ENCODE measurements around the gene SLC6A7. TPM values are rescaled to one million over a fixed set of nuclear protein-coding genes. Genes with fewer than 3 reads are reported as not detected.

Gene SLC6A7
- total and polyA plus RNA-seq, 9 donors, result 0.02 TPM; not detected in 8

DNA sequence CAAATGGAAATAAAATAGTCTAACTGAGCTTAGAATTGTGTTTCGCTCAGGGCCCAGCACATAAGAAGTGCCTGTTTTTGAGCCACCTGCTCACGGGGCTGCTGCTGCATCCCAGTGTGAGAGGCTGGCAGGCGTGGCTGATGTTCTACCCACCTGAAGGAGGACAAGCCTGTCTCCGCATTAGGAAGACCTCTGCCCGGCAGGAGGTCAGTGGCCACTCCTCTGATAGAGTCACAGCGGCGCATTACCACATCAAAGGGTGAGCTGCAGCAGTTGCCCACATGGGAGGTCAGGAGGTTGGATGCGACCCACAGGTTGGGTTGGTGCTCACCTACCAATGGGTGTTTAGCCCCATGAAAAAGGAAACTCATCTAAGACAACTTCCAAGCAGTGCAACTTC is 3.7 kb upstream of the SLC6A7 start:
- DNase-seq, result no peak
- H3K9me3 ChIP-seq, result no peaks in the 10 kb centered on the region
- TF ChIP-seq POLR2A (IDR thresholded peaks at IDR 0.05), result no peak
- no peak for TF ChIP-seq EP300 (IDR thresholded peaks at IDR 0.05)
- TF ChIP-seq, protein P1, sequence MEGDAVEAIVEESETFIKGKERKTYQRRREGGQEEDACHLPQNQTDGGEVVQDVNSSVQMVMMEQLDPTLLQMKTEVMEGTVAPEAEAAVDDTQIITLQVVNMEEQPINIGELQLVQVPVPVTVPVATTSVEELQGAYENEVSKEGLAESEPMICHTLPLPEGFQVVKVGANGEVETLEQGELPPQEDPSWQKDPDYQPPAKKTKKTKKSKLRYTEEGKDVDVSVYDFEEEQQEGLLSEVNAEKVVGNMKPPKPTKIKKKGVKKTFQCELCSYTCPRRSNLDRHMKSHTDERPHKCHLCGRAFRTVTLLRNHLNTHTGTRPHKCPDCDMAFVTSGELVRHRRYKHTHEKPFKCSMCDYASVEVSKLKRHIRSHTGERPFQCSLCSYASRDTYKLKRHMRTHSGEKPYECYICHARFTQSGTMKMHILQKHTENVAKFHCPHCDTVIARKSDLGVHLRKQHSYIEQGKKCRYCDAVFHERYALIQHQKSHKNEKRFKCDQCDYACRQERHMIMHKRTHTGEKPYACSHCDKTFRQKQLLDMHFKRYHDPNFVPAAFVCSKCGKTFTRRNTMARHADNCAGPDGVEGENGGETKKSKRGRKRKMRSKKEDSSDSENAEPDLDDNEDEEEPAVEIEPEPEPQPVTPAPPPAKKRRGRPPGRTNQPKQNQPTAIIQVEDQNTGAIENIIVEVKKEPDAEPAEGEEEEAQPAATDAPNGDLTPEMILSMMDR (IDR thresholded peaks at IDR 0.05), result no peak
- H3K27me3 ChIP-seq, result no peaks in the 10 kb centered on the region
- intact Hi-C loops (cut with DNase I), result no loop called here
- no peak overlapping the region for H3K27ac ChIP-seq
- WGBS, 3 donors, result 91 to 96% (median 95%) methylated on average over 8 of the region's 8 CpGs
- H3K36me3 ChIP-seq, result no peaks in the 10 kb centered on the region
- H3K4me1 ChIP-seq (ENCODE audit: insufficient read depth), result no peaks in the 10 kb centered on the region
- H3K4me3 ChIP-seq, result no peak overlapping the region

DNA sequence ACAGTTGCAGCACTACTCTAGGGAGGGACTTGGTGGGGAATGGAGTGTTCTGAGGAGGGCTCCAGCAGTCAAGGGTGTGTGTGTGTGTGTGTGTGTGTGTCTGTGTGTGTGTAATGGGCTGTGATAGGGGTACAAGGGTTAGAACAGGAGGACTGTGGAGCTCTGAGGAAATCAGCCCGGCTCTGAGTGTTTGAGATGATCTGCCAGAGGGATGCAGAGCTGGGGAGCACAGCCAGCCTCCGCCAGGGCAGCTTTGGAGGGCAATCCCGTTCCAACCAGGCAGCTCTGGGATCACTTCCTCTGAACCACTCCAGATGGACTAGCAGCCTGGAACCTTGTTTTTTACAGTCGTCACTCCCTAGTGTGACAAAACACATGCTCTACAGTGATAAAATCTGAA is 3.0 kb upstream of the SLC6A7 start:
- no peaks in the 10 kb centered on the region for H3K27me3 ChIP-seq
- intact Hi-C loops (cut with DNase I), result no loop called here
- TF ChIP-seq, protein P1 (IDR thresholded peaks at IDR 0.05), result no peak
- TF ChIP-seq POLR2A (IDR thresholded peaks at IDR 0.05) (no peak), EP300 (IDR thresholded peaks at IDR 0.05) (no peak)
- no peak overlapping the region for H3K27ac ChIP-seq
- H3K4me3 ChIP-seq, result no peak overlapping the region
- no peaks in the 10 kb centered on the region for H3K36me3 ChIP-seq
- WGBS, 3 donors, result 56 to 65% (median 59%) methylated on average over 4 of the region's 4 CpGs
- H3K9me3 ChIP-seq, result no peaks in the 10 kb centered on the region
- DNase-seq, result no peak
- no peaks in the 10 kb centered on the region for H3K4me1 ChIP-seq (ENCODE audit: insufficient read depth)

DNA sequence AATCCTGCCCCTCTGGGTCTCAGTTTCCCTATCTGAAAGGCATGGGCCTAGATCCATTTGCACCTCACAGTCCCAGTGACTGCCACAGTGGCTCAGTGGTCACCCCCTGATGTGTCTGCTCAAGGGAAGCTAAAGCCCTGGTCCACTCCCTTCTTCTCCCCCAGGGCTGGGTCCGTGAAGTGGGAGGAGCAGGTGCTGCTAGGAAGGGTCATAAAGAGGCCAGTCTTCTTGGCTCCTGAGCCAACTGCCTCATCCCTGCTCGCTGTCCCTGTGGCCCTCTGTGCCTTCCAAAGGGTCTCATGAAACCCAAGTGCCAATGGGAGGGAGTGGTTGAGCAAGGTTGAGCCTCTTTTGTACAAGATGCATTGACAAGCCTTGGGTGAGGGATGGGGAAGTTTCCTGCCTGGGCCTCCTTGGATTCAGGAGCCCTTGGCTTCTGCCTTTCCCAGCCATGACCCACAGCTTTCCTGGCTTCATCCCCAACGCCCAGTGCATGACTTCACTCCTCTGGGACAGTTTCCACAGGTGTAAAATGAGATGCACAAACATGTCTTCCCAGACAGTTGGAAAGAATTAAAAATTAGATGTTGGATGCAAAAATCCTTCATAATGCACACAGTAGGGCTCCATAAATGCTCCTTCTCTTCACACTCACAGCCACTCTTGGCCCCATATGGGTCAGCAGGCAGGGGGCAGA is 1.6 kb upstream of the SLC6A7 start:
- TF ChIP-seq POLR2A (IDR thresholded peaks at IDR 0.05), result no peak
- TF ChIP-seq, protein P1 (IDR thresholded peaks at IDR 0.05), result no peak
- TF ChIP-seq EP300 (IDR thresholded peaks at IDR 0.05), result no peak
- no peak for DNase-seq
- WGBS, 3 donors, result 59 to 71% (median 67%) methylated on average over 3 of the region's 3 CpGs
- no peaks in the 10 kb centered on the region for H3K9me3 ChIP-seq
- no peaks in the 10 kb centered on the region for H3K27me3 ChIP-seq
- intact Hi-C loops (cut with DNase I), result no loop called here
- H3K36me3 ChIP-seq, result no peaks in the 10 kb centered on the region
- H3K4me3 ChIP-seq, result no peak overlapping the region
- H3K27ac ChIP-seq, result no peak overlapping the region
- H3K4me1 ChIP-seq (ENCODE audit: insufficient read depth), result no peaks in the 10 kb centered on the region

DNA sequence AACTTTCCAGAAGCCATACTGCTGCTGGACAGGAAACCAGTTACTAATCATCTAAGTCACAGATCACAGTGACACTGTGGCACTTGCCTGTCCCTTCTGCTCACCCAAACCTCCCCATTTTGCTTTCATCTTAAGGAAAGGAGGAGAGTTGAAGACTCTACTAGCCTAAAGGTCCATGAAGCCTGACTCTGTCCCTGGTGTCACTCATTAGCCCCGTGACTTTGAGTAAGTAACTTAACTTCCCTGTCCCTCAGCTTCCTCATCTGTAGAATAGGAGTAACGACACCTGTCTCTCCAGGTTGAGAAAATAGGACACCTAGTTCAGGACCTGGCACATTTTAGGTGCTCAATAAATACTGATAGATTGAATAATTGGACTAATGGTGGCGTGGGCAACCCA is 536 bp upstream of the SLC6A7 start:
- TF ChIP-seq POLR2A (IDR thresholded peaks at IDR 0.05) (no peak), EP300 (IDR thresholded peaks at IDR 0.05) (no peak)
- TF ChIP-seq, protein P1 (IDR thresholded peaks at IDR 0.05), result no peak
- no peaks in the 10 kb centered on the region for H3K36me3 ChIP-seq
- WGBS, 3 donors, result 84 to 91% (median 84%) methylated on average over 3 of the region's 3 CpGs
- H3K9me3 ChIP-seq, result no peaks in the 10 kb centered on the region
- intact Hi-C loops (cut with DNase I), result no loop called here
- DNase-seq, result no peak
- H3K4me1 ChIP-seq (ENCODE audit: insufficient read depth), result no peaks in the 10 kb centered on the region
- no peak overlapping the region for H3K27ac ChIP-seq
- no peaks in the 10 kb centered on the region for H3K27me3 ChIP-seq
- H3K4me3 ChIP-seq, result no peak overlapping the region
